ENCODE data around the gene DDX39A.

- TF ChIP-seq EZH2phosphoT487 (IDR thresholded peaks at IDR 0.05; ENCODE audit: insufficient read depth, low read depth) (no peak), EZH2 (IDR thresholded peaks at IDR 0.05; ENCODE audit: insufficient read depth, poor library complexity, severe bottlenecking) (no peak)
These were observed 7.2 kb downstream of the DDX39A start for GRCh38 chr19:14411938-14412245.

All from GM23248 (cell line).